Measurements from ENCODE around the gene PDYN.

PDYN gene

GRCh38 chr20:1994627-1995026 lies 769 bp upstream of the PDYN start:
- Histone ChIP-seq H3K27me3 (ENCODE audit: low read depth, low read length) (peaks cover 23% of the 10 kb centered on the region), H3K4me1 (ENCODE audit: control insufficient read depth in 1 of 2, insufficient read depth in 2 of 2, low read length in 2 of 2) (no peaks in the 10 kb centered on the region), H3K27ac (ENCODE audit: low read length) (no peak overlapping the region), H3K4me3 (ENCODE audit: low read depth in 1 of 2, low read length in 2 of 2) (no peak overlapping the region), H3K9me3 (ENCODE audit: control insufficient read depth in 1 of 2, low read length in 2 of 2) (no peaks in the 10 kb centered on the region), H3K36me3 (ENCODE audit: control insufficient read depth in 1 of 2, insufficient read depth in 2 of 2, low read length in 2 of 2) (no peaks in the 10 kb centered on the region)

GRCh38 chr20:1992359-1993110 lies 1.3 kb downstream of the PDYN start:
- H3K27me3 ChIP-seq (ENCODE audit: low read depth, low read length) = peaks cover 23% of the 10 kb centered on the region
- H3K36me3 ChIP-seq (ENCODE audit: control insufficient read depth in 1 of 2, insufficient read depth in 2 of 2, low read length in 2 of 2) = no peaks in the 10 kb centered on the region
- H3K9me3 ChIP-seq (ENCODE audit: control insufficient read depth in 1 of 2, low read length in 2 of 2) = no peaks in the 10 kb centered on the region
- no peak overlapping the region for H3K27ac ChIP-seq (ENCODE audit: low read length)
- H3K4me3 ChIP-seq (ENCODE audit: low read depth in 1 of 2, low read length in 2 of 2) = no peak overlapping the region
- H3K4me1 ChIP-seq (ENCODE audit: control insufficient read depth in 1 of 2, insufficient read depth in 2 of 2, low read length in 2 of 2) = no peaks in the 10 kb centered on the region

GRCh38 chr20:1987826-1988225 lies 6.0 kb downstream of the PDYN start:
- Histone ChIP-seq H3K4me1 (ENCODE audit: control insufficient read depth in 1 of 2, insufficient read depth in 2 of 2, low read length in 2 of 2) (no peaks in the 10 kb centered on the region), H3K4me3 (ENCODE audit: low read depth in 1 of 2, low read length in 2 of 2) (no peak overlapping the region), H3K27ac (ENCODE audit: low read length) (no peak overlapping the region), H3K36me3 (ENCODE audit: control insufficient read depth in 1 of 2, insufficient read depth in 2 of 2, low read length in 2 of 2) (no peaks in the 10 kb centered on the region), H3K27me3 (ENCODE audit: low read depth, low read length) (peaks cover 16% of the 10 kb centered on the region), H3K9me3 (ENCODE audit: control insufficient read depth in 1 of 2, low read length in 2 of 2) (no peaks in the 10 kb centered on the region)

GRCh38 chr20:1983301-1983700 lies 10.6 kb downstream of the PDYN start:
- Histone ChIP-seq H3K4me3 (ENCODE audit: low read depth in 1 of 2, low read length in 2 of 2) (no peak overlapping the region), H3K9me3 (ENCODE audit: control insufficient read depth in 1 of 2, low read length in 2 of 2) (no peaks in the 10 kb centered on the region), H3K27ac (ENCODE audit: low read length) (no peak overlapping the region), H3K4me1 (ENCODE audit: control insufficient read depth in 1 of 2, insufficient read depth in 2 of 2, low read length in 2 of 2) (no peaks in the 10 kb centered on the region), H3K36me3 (ENCODE audit: control insufficient read depth in 1 of 2, insufficient read depth in 2 of 2, low read length in 2 of 2) (no peaks in the 10 kb centered on the region), H3K27me3 (ENCODE audit: low read depth, low read length) (no peaks in the 10 kb centered on the region)

- H3K36me3 ChIP-seq (ENCODE audit: control insufficient read depth in 1 of 2, insufficient read depth in 2 of 2, low read length in 2 of 2) = no peaks in the 10 kb centered on the region
- H3K4me1 ChIP-seq (ENCODE audit: control insufficient read depth in 1 of 2, insufficient read depth in 2 of 2, low read length in 2 of 2) = no peaks in the 10 kb centered on the region
- H3K27me3 ChIP-seq (ENCODE audit: low read depth, low read length) = no peaks in the 10 kb centered on the region
- no peaks in the 10 kb centered on the region for H3K9me3 ChIP-seq (ENCODE audit: control insufficient read depth in 1 of 2, low read length in 2 of 2)
- no peak overlapping the region for H3K27ac ChIP-seq (ENCODE audit: low read length)
- H3K4me3 ChIP-seq (ENCODE audit: low read depth in 1 of 2, low read length in 2 of 2) = no peak overlapping the region
These were observed 11.2 kb downstream of the PDYN start for GRCh38 chr20:1982686-1983085.

GRCh38 chr20:1979106-1979778 lies 14.6 kb downstream of the PDYN start:
- Histone ChIP-seq H3K4me1 (ENCODE audit: control insufficient read depth in 1 of 2, insufficient read depth in 2 of 2, low read length in 2 of 2) (no peaks in the 10 kb centered on the region), H3K27me3 (ENCODE audit: low read depth, low read length) (no peaks in the 10 kb centered on the region), H3K9me3 (ENCODE audit: control insufficient read depth in 1 of 2, low read length in 2 of 2) (no peaks in the 10 kb centered on the region)

GRCh38 chr20:1975291-1975690 lies 18.6 kb downstream of the PDYN start:
- Histone ChIP-seq H3K27me3 (ENCODE audit: low read depth, low read length) (no peaks in the 10 kb centered on the region), H3K4me1 (ENCODE audit: control insufficient read depth in 1 of 2, insufficient read depth in 2 of 2, low read length in 2 of 2) (no peaks in the 10 kb centered on the region), H3K27ac (ENCODE audit: low read length) (no peak overlapping the region), H3K36me3 (ENCODE audit: control insufficient read depth in 1 of 2, insufficient read depth in 2 of 2, low read length in 2 of 2) (no peaks in the 10 kb centered on the region), H3K9me3 (ENCODE audit: control insufficient read depth in 1 of 2, low read length in 2 of 2) (no peaks in the 10 kb centered on the region), H3K4me3 (ENCODE audit: low read depth in 1 of 2, low read length in 2 of 2) (no peak overlapping the region)

More at GRCh38 chr20:1979106-1979778, 14.6 kb downstream of the PDYN start:
- no peaks in the 10 kb centered on the region for H3K36me3 ChIP-seq (ENCODE audit: control insufficient read depth in 1 of 2, insufficient read depth in 2 of 2, low read length in 2 of 2)
- H3K4me3 ChIP-seq (ENCODE audit: low read depth in 1 of 2, low read length in 2 of 2) = no peak overlapping the region
- H3K27ac ChIP-seq (ENCODE audit: low read length) = no peak overlapping the region

GRCh38 chr20:1973601-1974440 lies 20.0 kb downstream of the PDYN start:
- no peaks in the 10 kb centered on the region for H3K27me3 ChIP-seq (ENCODE audit: low read depth, low read length)

GRCh38 chr20:1971893-1972586 lies 21.8 kb downstream of the PDYN start:
- no peaks in the 10 kb centered on the region for H3K9me3 ChIP-seq (ENCODE audit: control insufficient read depth in 1 of 2, low read length in 2 of 2)
- H3K36me3 ChIP-seq (ENCODE audit: control insufficient read depth in 1 of 2, insufficient read depth in 2 of 2, low read length in 2 of 2) = no peaks in the 10 kb centered on the region
- no peaks in the 10 kb centered on the region for H3K27me3 ChIP-seq (ENCODE audit: low read depth, low read length)
- H3K4me1 ChIP-seq (ENCODE audit: control insufficient read depth in 1 of 2, insufficient read depth in 2 of 2, low read length in 2 of 2) = no peaks in the 10 kb centered on the region
- no peak overlapping the region for H3K4me3 ChIP-seq (ENCODE audit: low read depth in 1 of 2, low read length in 2 of 2)
- no peak overlapping the region for H3K27ac ChIP-seq (ENCODE audit: low read length)

More at GRCh38 chr20:1973601-1974440, 20.0 kb downstream of the PDYN start:
- Histone ChIP-seq H3K27ac (ENCODE audit: low read length) (no peak overlapping the region), H3K4me3 (ENCODE audit: low read depth in 1 of 2, low read length in 2 of 2) (no peak overlapping the region), H3K9me3 (ENCODE audit: control insufficient read depth in 1 of 2, low read length in 2 of 2) (no peaks in the 10 kb centered on the region), H3K36me3 (ENCODE audit: control insufficient read depth in 1 of 2, insufficient read depth in 2 of 2, low read length in 2 of 2) (no peaks in the 10 kb centered on the region), H3K4me1 (ENCODE audit: control insufficient read depth in 1 of 2, insufficient read depth in 2 of 2, low read length in 2 of 2) (no peaks in the 10 kb centered on the region)

- H3K4me3 ChIP-seq (ENCODE audit: low read depth in 1 of 2, low read length in 2 of 2) = no peak overlapping the region
- no peaks in the 10 kb centered on the region for H3K9me3 ChIP-seq (ENCODE audit: control insufficient read depth in 1 of 2, low read length in 2 of 2)
- H3K27ac ChIP-seq (ENCODE audit: low read length) = no peak overlapping the region
- H3K27me3 ChIP-seq (ENCODE audit: low read depth, low read length) = no peaks in the 10 kb centered on the region
- peaks cover 0 to 8% of the 10 kb centered on the region in 2 donors for H3K4me1 ChIP-seq (ENCODE audit: control insufficient read depth in 1 of 2, insufficient read depth in 2 of 2, low read length in 2 of 2)
- H3K36me3 ChIP-seq (ENCODE audit: control insufficient read depth in 1 of 2, insufficient read depth in 2 of 2, low read length in 2 of 2) = no peaks in the 10 kb centered on the region
These were observed 24.9 kb downstream of the PDYN start for GRCh38 chr20:1968964-1969363.
